Activated T-helper 2 cell treated with anti-CD3 and anti-CD28 coated beads, Interferon-gamma antibody, Interleukin-2, Interleukin-4, amounts not matched to agents 10 μg/mL and 5 μg/mL and 100 μg/mL, durations not matched to agents 14 hours and 24 hours and 36 hours (primary cell): ENCODE measurements around the gene ATP5F1C. TPM values are rescaled to one million over a fixed set of nuclear protein-coding genes. Genes with fewer than 3 reads are reported as not detected.
"Not testable (repeated sequence)": the region's sequence is repeated elsewhere in the genome, so short reads cannot be mapped to it uniquely, and the experiment has no call there.

Experiments
- DNase-seq: peaks from one replicate; pipeline ENCODE4 v3.0.0; 2021; ENCODE audit warnings: low spot score
- H3K27ac Mint-ChIP-seq: one replicate; pipeline ENCODE4 v1.8.0; 2021; ENCODE audit warnings: mixed read lengths
- H3K27me3 Mint-ChIP-seq: one replicate; pipeline ENCODE4 v1.8.0; 2021; ENCODE audit warnings: low read depth, mixed read lengths
- H3K36me3 Mint-ChIP-seq: one replicate; pipeline ENCODE4 v1.8.0; 2021; ENCODE audit warnings: low read depth, mixed read lengths
- H3K4me1 Mint-ChIP-seq: one replicate; pipeline ENCODE4 v1.8.0; 2021; ENCODE audit warnings: low read depth, mixed read lengths
- H3K4me3 Mint-ChIP-seq: one replicate; pipeline ENCODE4 v1.8.0; 2021; ENCODE audit warnings: low read depth, mild to moderate bottlenecking, moderate library complexity, mixed read lengths
- H3K9me3 Mint-ChIP-seq: one replicate; pipeline ENCODE4 v1.8.0; 2021; ENCODE audit warnings: mixed read lengths
- intact Hi-C: fragments of 100-400 bp; cut with micrococcal nuclease; formaldehyde crosslinking; loops from one replicate; pipeline ENCODE4 v1.15.1; 2023
- total RNA-seq: library from RNA; stranded (reverse); gene quantifications from 2 replicates; pipeline ENCODE4 v1.2.3, GENCODE V29; 2022

Gene ATP5F1C
- total RNA-seq, 1 donor from 2014 or later, result 403 TPM

- H3K36me3 Mint-ChIP-seq, result peaks cover 63% of the 10 kb centered on the region
- peak overlapping the region; percentile 9 for H3K27ac Mint-ChIP-seq
- DNase-seq, result no peak
- H3K4me3 Mint-ChIP-seq, result no peak overlapping the region
- no peaks in the 10 kb centered on the region for H3K4me1 Mint-ChIP-seq
- H3K27me3 Mint-ChIP-seq, result no peaks in the 10 kb centered on the region
- no peaks in the 10 kb centered on the region for H3K9me3 Mint-ChIP-seq
- intact Hi-C loops, result no loop called here
These were observed 16.2 kb downstream of the ATP5F1C start for GRCh38 chr10:7804216-7804615.

GRCh38 chr10:7804741-7805140 is 16.8 kb downstream of the ATP5F1C start:
- Mint-ChIP-seq H3K36me3 (peaks cover 58% of the 10 kb centered on the region), H3K27ac (no peak overlapping the region), H3K4me1 (no peaks in the 10 kb centered on the region), H3K4me3 (no peak overlapping the region), H3K9me3 (no peaks in the 10 kb centered on the region), H3K27me3 (no peaks in the 10 kb centered on the region)
- DNase-seq, result no peak
- intact Hi-C loops, result no loop called here

- H3K4me3 Mint-ChIP-seq, result no peak overlapping the region
- H3K27me3 Mint-ChIP-seq, result no peaks in the 10 kb centered on the region
- no peak overlapping the region for H3K27ac Mint-ChIP-seq
- no peak for DNase-seq
- intact Hi-C loops, result no loop called here
- H3K4me1 Mint-ChIP-seq, result no peaks in the 10 kb centered on the region
- peaks cover 27% of the 10 kb centered on the region for H3K36me3 Mint-ChIP-seq
- no peaks in the 10 kb centered on the region for H3K9me3 Mint-ChIP-seq
These were observed 20.8 kb downstream of the ATP5F1C start for GRCh38 chr10:7808686-7809267.

DNA sequence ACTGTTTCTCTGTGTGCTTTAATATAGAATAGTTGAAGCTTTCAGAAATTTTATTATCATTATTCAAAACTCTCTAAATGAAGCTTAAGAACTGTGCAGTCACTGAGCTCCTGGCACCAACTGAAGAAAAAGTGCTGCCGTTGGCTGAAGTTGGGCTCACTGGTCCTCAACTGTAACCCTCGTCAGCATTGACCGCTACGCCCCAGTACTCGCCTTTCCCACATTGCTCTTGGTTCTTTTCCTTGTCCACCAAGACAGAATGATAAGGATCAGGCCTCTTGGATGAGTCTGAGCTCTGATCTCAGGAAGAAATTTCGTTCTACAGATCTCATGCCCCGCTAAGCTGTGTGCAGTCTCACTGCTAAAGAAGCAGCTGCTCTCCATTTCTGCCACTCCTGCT is 22.5 kb downstream of the ATP5F1C start:
- Mint-ChIP-seq H3K9me3 (no peaks in the 10 kb centered on the region), H3K27me3 (peaks cover 3% of the 10 kb centered on the region), H3K27ac (no peak overlapping the region), H3K4me3 (no peak overlapping the region), H3K4me1 (no peaks in the 10 kb centered on the region), H3K36me3 (peaks cover 11% of the 10 kb centered on the region)
- intact Hi-C loops, result no loop called here
- DNase-seq, result no peak

- Mint-ChIP-seq H3K4me3 (no peak overlapping the region), H3K4me1 (no peaks in the 10 kb centered on the region), H3K27me3 (peaks cover 3% of the 10 kb centered on the region), H3K36me3 (peaks cover 10% of the 10 kb centered on the region), H3K9me3 (no peaks in the 10 kb centered on the region), H3K27ac (no peak overlapping the region)
- intact Hi-C loops, result no loop called here
- no peak for DNase-seq
These were observed 23.0 kb downstream of the ATP5F1C start for GRCh38 chr10:7811000-7811399.

GRCh38 chr10:7811743-7812142 is 23.8 kb downstream of the ATP5F1C start:
- H3K9me3 Mint-ChIP-seq, DNase-seq, H3K36me3 Mint-ChIP-seq, intact Hi-C loops, H3K4me3 Mint-ChIP-seq, H3K27me3 Mint-ChIP-seq, H3K27ac Mint-ChIP-seq, H3K4me1 Mint-ChIP-seq: not testable (repeated sequence)

- intact Hi-C loops, result no loop called here
- no peak overlapping the region for H3K4me3 Mint-ChIP-seq
- peaks cover 8% of the 10 kb centered on the region for H3K27me3 Mint-ChIP-seq
- no peaks in the 10 kb centered on the region for H3K9me3 Mint-ChIP-seq
- DNase-seq, result no peak
- H3K27ac Mint-ChIP-seq, result no peak overlapping the region
- H3K4me1 Mint-ChIP-seq, result peaks cover 6% of the 10 kb centered on the region
- no peaks in the 10 kb centered on the region for H3K36me3 Mint-ChIP-seq
These were observed 25.5 kb downstream of the ATP5F1C start for GRCh38 chr10:7813481-7813880.

DNA sequence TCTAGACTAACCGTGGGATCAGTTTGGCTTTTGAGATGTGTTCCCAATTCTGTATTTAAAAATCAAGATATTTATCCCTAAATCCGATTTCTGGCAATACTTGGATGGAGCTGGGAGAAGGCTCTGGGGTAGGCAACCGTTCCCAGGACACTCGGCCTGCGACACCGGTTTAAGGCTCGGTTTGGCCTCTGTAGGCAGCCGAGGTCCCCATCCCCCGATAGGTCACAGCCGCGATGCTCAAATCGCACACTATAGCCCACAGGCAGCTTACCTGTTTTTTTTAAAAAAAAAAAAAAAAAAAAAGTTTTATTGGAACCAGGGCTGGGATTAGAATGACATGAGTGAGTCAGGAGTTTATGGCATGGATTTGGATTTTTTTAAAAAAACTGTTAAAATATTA is 29.6 kb downstream of the ATP5F1C start:
- intact Hi-C loops, result no loop called here
- H3K27me3 Mint-ChIP-seq, result peaks cover 8% of the 10 kb centered on the region
- peaks cover 24% of the 10 kb centered on the region for H3K4me1 Mint-ChIP-seq
- no peaks in the 10 kb centered on the region for H3K9me3 Mint-ChIP-seq
- peak overlapping the region; percentile 98 for H3K4me3 Mint-ChIP-seq
- H3K36me3 Mint-ChIP-seq, result peaks cover 8% of the 10 kb centered on the region
- no peak overlapping the region for H3K27ac Mint-ChIP-seq
- DNase-seq, result no peak

GRCh38 chr10:7817984-7818294 is 30.0 kb downstream of the ATP5F1C start:
- Mint-ChIP-seq H3K27ac (peak overlapping the region; percentile 91), H3K27me3 (peaks cover 8% of the 10 kb centered on the region), H3K9me3 (no peaks in the 10 kb centered on the region), H3K4me3 (peak overlapping the region; percentile 98), H3K36me3 (peaks cover 8% of the 10 kb centered on the region), H3K4me1 (peaks cover 24% of the 10 kb centered on the region)
- intact Hi-C loops, result loop anchor here (1.0 kb wide), 1 partner anchor 30 kb away; the partner anchor contains the start of gene ATP5F1C
- no peak for DNase-seq

DNA sequence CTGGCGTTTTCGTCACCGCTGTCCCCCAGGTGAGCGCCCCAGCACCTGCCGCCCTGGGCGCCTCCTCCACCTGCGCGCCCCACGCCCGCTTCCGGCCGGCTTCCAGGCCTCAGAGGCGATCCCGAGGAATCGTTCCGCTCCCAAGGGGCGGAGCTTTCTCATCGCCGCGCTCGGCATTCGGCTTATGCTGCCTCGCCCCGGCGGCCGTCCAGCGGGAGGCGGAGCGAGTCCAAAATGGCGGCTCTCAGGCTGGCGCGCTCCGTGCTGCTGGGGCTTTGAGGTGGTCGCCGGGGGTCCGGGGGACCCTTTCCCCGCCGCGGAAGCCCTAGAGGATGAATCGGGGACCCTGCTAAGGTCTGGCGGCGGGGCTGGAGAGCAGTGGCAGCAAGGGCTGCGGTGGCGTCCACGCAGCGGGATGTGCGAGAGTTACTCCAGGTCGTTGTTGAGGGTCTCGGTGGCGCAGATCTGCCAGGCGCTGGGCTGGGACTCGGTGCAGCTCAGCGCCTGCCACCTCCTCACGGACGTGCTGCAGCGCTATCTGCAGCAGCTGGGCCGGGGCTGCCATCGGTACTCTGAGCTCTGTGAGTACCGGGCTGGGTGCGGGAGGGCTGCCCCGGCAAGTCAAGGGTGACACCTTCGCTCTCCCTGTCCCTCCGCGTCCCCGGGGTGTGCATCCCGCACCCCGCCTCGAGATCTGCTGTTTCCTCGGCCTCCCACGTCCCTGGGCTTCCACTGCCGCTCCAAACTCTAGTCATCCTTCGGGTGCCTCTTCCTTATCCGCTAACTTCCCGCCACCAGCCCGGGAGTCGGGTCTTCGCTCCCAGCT is 30.5 kb downstream of the ATP5F1C start, which contains the start of gene TAF3:
TAF3 (plus strand) TSS at position 211 of the 826 bp plus-strand sequence; CDS start at position 416, 205 bp downstream.
- Mint-ChIP-seq H3K4me3 (peak within 1 kb of the TSS; percentile 98), H3K36me3 (peaks cover 8% of the 10 kb centered on the region), H3K27ac (peak within 1 kb of the TSS; percentile 91), H3K27me3 (peaks cover 8% of the 10 kb centered on the region), H3K4me1 (peaks cover 24% of the 10 kb centered on the region), H3K9me3 (no peaks in the 10 kb centered on the region)
- intact Hi-C loops, result loop anchor here (1.0 kb wide), 1 partner anchor 30 kb away; the partner anchor contains the start of gene ATP5F1C
- peak; percentile 91 for DNase-seq

GRCh38 chr10:7819121-7819460 is 31.1 kb downstream of the ATP5F1C start:
- no peak for DNase-seq
- peak overlapping the region; percentile 98 for H3K4me3 Mint-ChIP-seq
- intact Hi-C loops, result no loop called here
- H3K36me3 Mint-ChIP-seq, result peaks cover 8% of the 10 kb centered on the region
- peaks cover 6% of the 10 kb centered on the region for H3K27me3 Mint-ChIP-seq
- peak overlapping the region; percentile 91 for H3K27ac Mint-ChIP-seq
- peaks cover 24% of the 10 kb centered on the region for H3K4me1 Mint-ChIP-seq
- H3K9me3 Mint-ChIP-seq, result no peaks in the 10 kb centered on the region

DNA sequence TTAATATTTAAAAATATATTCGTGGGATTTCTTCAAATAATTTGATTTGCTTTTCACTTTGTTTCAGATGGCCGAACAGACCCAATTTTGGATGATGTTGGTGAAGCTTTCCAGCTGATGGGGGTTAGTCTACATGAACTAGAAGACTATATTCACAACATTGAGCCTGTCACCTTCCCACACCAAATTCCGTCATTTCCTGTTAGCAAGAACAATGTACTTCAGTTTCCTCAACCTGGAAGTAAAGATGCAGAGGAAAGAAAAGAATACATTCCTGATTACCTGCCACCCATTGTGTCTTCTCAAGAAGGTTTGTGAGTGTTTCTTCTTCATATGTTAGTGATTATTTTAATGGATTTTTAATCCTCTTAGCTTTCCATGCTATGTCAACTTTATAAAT is 36.3 kb downstream of the ATP5F1C start:
- Mint-ChIP-seq H3K27me3 (no peaks in the 10 kb centered on the region), H3K36me3 (peaks cover 43% of the 10 kb centered on the region), H3K4me1 (peaks cover 17% of the 10 kb centered on the region), H3K4me3 (no peak overlapping the region), H3K27ac (no peak overlapping the region), H3K9me3 (no peaks in the 10 kb centered on the region)
- no peak for DNase-seq
- intact Hi-C loops, result no loop called here

GRCh38 chr10:7826971-7827370 is 39.0 kb downstream of the ATP5F1C start:
- intact Hi-C loops, result no loop called here
- Mint-ChIP-seq H3K9me3 (no peaks in the 10 kb centered on the region), H3K4me3 (no peak overlapping the region), H3K27me3 (no peaks in the 10 kb centered on the region), H3K4me1 (peaks cover 3% of the 10 kb centered on the region), H3K27ac (no peak overlapping the region), H3K36me3 (peaks cover 49% of the 10 kb centered on the region)
- no peak for DNase-seq
